Neural cell (in vitro differentiated cells): Measurements from ENCODE around the gene PLCB1. TPM values are rescaled to one million over a fixed set of nuclear protein-coding genes. Genes with fewer than 3 reads are reported as not detected.

Experiments used
- H2AFZ ChIP-seq: fragments of 200-600, 300-800 bp; sonication (generic), shearing (Covaris generic); 2 replicates; pipeline ENCODE4 v1.6.0; 2014; ENCODE audit warnings: low read depth, mild to moderate bottlenecking, antibody characterized with exemption, low read length, moderate library complexity
- H3F3A ChIP-seq: fragments of 200-600 bp; shearing (Covaris generic); 2 replicates; pipeline ENCODE4 v1.6.1; 2016; ENCODE audit warnings: mild to moderate bottlenecking, moderate library complexity, mixed read lengths, antibody characterized with exemption, low read length; ENCODE audit not compliant: insufficient read depth, poor library complexity, severe bottlenecking
- H3K27ac ChIP-seq: fragments of 200-600, 300-800 bp; sonication (generic), shearing (Covaris generic); 2 replicates; pipeline ENCODE4 v1.5.1; 2014; ENCODE audit warnings: mild to moderate bottlenecking, low read length, moderate library complexity
- H3K27me3 ChIP-seq: fragments of 300-800, 200-600 bp; sonication (generic), shearing (Covaris generic); 2 replicates; pipeline ENCODE4 v1.6.0; 2014; ENCODE audit warnings: mild to moderate bottlenecking, low read depth, low read length, moderate library complexity; ENCODE audit not compliant: insufficient read depth
- H3K36me3 ChIP-seq: fragments of 300-800, 200-600 bp; sonication (generic), shearing (Covaris generic); 2 replicates; pipeline ENCODE4 v1.5.1; 2014; ENCODE audit warnings: mild to moderate bottlenecking, antibody characterized with exemption, low read length, moderate library complexity; ENCODE audit not compliant: insufficient read depth
- H3K4me2 ChIP-seq: fragments of 300-800, 200-600 bp; sonication (generic), shearing (Covaris generic); 2 replicates; pipeline ENCODE4 v1.6.0; 2014; ENCODE audit warnings: mild to moderate bottlenecking, low read length
- H3K4me3 ChIP-seq: fragments of 300-800, 200-600 bp; sonication (generic), shearing (Covaris generic); 2 replicates; pipeline ENCODE4 v1.5.1; 2014; ENCODE audit warnings: mild to moderate bottlenecking, low read length, moderate library complexity
- H3K79me2 ChIP-seq: fragments of 200-600 bp; shearing (Covaris generic); replicated peaks from 2 replicates; pipeline ENCODE4 v1.6.0; 2014; ENCODE audit warnings: mild to moderate bottlenecking, low read length, moderate library complexity; ENCODE audit not compliant: insufficient read depth
- H3K9ac ChIP-seq: fragments of 300-800, 200-600 bp; sonication (generic), shearing (Covaris generic); 2 replicates; pipeline ENCODE4 v1.6.1; 2016; ENCODE audit warnings: mild to moderate bottlenecking, low read length, mixed read lengths
- H3K9me2 ChIP-seq: fragments of 200-600 bp; shearing (Covaris generic); 2 replicates; pipeline ENCODE4 v1.6.1; 2016; ENCODE audit warnings: mild to moderate bottlenecking, low read length, mixed read lengths; ENCODE audit not compliant: insufficient read depth
- H3K9me3 ChIP-seq: fragments of 200-600, 300-800 bp; sonication (generic), shearing (Covaris generic); 2 replicates; pipeline ENCODE4 v1.6.1; 2016; ENCODE audit warnings: mild to moderate bottlenecking, mixed run types, low read length, moderate library complexity, mixed read lengths
- H4K20me1 ChIP-seq: fragments of 200-600 bp; shearing (Covaris generic); 2 replicates; pipeline ENCODE4 v1.6.1; 2016; ENCODE audit warnings: mild to moderate bottlenecking, mixed run types; ENCODE audit not compliant: insufficient read depth
- EP300 ChIP-seq: fragments of 450-650 bp; conservative IDR thresholded peaks from 2 replicates; pipeline ENCODE4 v1.6.1; 2014; ENCODE audit warnings: antibody characterized with exemption, mild to moderate bottlenecking, moderate library complexity; ENCODE audit not compliant: poor library complexity, severe bottlenecking
- EZH2 ChIP-seq: fragments of 200-600, 300-800 bp; shearing (Covaris generic), sonication (generic); IDR thresholded peaks from 2 replicates; pipeline ENCODE4 v1.6.1; 2014; ENCODE audit warnings: antibody characterized with exemption, low read length, borderline replicate concordance, mild to moderate bottlenecking; ENCODE audit not compliant: insufficient read depth, poor library complexity, severe bottlenecking
- MXI1 ChIP-seq: fragments of 450-650 bp; conservative IDR thresholded peaks from 2 replicates; pipeline ENCODE4 v1.6.1; 2014; ENCODE audit warnings: antibody characterized with exemption, mild to moderate bottlenecking; ENCODE audit not compliant: poor library complexity, severe bottlenecking
- POLR2AphosphoS5 ChIP-seq: IDR thresholded peaks from 2 replicates; pipeline ENCODE4 v1.6.1; 2012
- RAD21 ChIP-seq: fragments of 450-650 bp; conservative IDR thresholded peaks from 2 replicates; pipeline ENCODE4 v1.6.1; 2014; ENCODE audit warnings: antibody characterized with exemption, mild to moderate bottlenecking, moderate library complexity
- REST ChIP-seq: IDR thresholded peaks from 2 replicates; pipeline ENCODE4 v1.6.1; 2012; ENCODE audit warnings: borderline replicate concordance
- SMC3 ChIP-seq: fragments of 450-650 bp; conservative IDR thresholded peaks from 2 replicates; pipeline ENCODE4 v1.6.1; 2014; ENCODE audit warnings: antibody characterized with exemption, mild to moderate bottlenecking, moderate library complexity; ENCODE audit not compliant: poor library complexity
- TAF1 ChIP-seq: IDR thresholded peaks from 2 replicates; pipeline ENCODE4 v1.6.1; 2012; ENCODE audit warnings: low read depth
- polyA plus RNA-seq: library from polyadenylated mRNA; depleted of rRNA; stranded (reverse); fragments of >200 nt; gene quantifications from 2 replicates; pipeline ENCODE4 v1.2.3, GENCODE V29; 2014
- TF ChIP-seq, protein P1 (sequence below): fragments of 450-650 bp; IDR thresholded peaks from 2 replicates; pipeline ENCODE4 v1.5.1; 2014; ENCODE audit warnings: antibody characterized with exemption, mild to moderate bottlenecking, moderate library complexity; ENCODE audit not compliant: poor library complexity, severe bottlenecking

PLCB1 gene
- polyA plus RNA-seq, 1 donor from 2014 or later, result 11.4 TPM

- no peak overlapping the region for H3K9ac ChIP-seq
- H3K9me2 ChIP-seq, result no peaks in the 10 kb centered on the region
- H2AFZ ChIP-seq, result no peak overlapping the region
- no peaks in the 10 kb centered on the region for H3K27me3 ChIP-seq
- no peaks in the 10 kb centered on the region for H3K79me2 ChIP-seq
- TF ChIP-seq TAF1 (no peak), MXI1 (no peak), SMC3 (no peak), RAD21 (no peak), REST (no peak), EP300 (no peak), POLR2AphosphoS5 (no peak), EZH2 (no peak)
- TF ChIP-seq, protein P1, sequence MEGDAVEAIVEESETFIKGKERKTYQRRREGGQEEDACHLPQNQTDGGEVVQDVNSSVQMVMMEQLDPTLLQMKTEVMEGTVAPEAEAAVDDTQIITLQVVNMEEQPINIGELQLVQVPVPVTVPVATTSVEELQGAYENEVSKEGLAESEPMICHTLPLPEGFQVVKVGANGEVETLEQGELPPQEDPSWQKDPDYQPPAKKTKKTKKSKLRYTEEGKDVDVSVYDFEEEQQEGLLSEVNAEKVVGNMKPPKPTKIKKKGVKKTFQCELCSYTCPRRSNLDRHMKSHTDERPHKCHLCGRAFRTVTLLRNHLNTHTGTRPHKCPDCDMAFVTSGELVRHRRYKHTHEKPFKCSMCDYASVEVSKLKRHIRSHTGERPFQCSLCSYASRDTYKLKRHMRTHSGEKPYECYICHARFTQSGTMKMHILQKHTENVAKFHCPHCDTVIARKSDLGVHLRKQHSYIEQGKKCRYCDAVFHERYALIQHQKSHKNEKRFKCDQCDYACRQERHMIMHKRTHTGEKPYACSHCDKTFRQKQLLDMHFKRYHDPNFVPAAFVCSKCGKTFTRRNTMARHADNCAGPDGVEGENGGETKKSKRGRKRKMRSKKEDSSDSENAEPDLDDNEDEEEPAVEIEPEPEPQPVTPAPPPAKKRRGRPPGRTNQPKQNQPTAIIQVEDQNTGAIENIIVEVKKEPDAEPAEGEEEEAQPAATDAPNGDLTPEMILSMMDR, result no peak
- no peaks in the 10 kb centered on the region for H3K36me3 ChIP-seq
- H3K27ac ChIP-seq, result no peak overlapping the region
- H3K9me3 ChIP-seq, result no peaks in the 10 kb centered on the region
- no peak overlapping the region for H3K4me2 ChIP-seq
- H3K4me3 ChIP-seq, result no peak overlapping the region
- H3F3A ChIP-seq, result no peaks in the 10 kb centered on the region
- H4K20me1 ChIP-seq, result no peaks in the 10 kb centered on the region
Observed at GRCh38 chr20:8562356-8562755, 430.3 kb downstream of the PLCB1 start.

DNA sequence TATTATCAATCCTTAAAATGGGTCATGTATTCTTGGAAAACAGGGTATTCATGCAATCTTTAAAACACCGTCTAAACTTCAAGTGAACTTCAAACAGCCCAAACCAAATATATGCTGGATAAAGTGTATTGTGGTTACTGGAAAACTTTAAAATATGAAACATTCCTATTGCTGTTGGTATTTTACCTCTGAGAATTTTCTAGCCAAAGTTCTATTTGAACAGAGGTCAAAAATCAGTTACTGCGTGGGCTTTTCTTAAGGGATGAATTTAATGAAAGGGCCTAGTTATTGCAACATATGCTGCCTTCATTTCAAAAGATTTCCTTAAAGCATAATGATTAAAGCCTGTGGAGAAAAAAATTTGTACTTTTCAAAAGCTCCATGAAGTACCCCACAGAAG lies 436.0 kb downstream of the PLCB1 start:
- Histone ChIP-seq H3K79me2 (no peaks in the 10 kb centered on the region), H3K36me3 (no peaks in the 10 kb centered on the region), H4K20me1 (no peaks in the 10 kb centered on the region), H3K9me2 (no peaks in the 10 kb centered on the region), H3K9me3 (no peaks in the 10 kb centered on the region), H3K27me3 (no peaks in the 10 kb centered on the region), H3F3A (no peaks in the 10 kb centered on the region), H3K4me3 (no peak overlapping the region), H3K27ac (no peak overlapping the region), H2AFZ (no peak overlapping the region), H3K9ac (no peak overlapping the region), H3K4me2 (no peak overlapping the region)
- no peak for TF ChIP-seq RAD21
- no peak for TF ChIP-seq MXI1
- TF ChIP-seq POLR2AphosphoS5, result no peak
- TF ChIP-seq EZH2, result no peak
- no peak for TF ChIP-seq TAF1
- TF ChIP-seq, protein P1, result no peak
- no peak for TF ChIP-seq REST
- TF ChIP-seq EP300, result no peak
- no peak for TF ChIP-seq SMC3
